Spleen (tissue), 11 donors: Measurements from ENCODE around the gene KRTDAP. TPM values are rescaled to one million over a fixed set of nuclear protein-coding genes. Genes with fewer than 3 reads are reported as not detected.

ENCODE experiments used
- DNase-seq: peaks from one replicate; pipeline ENCODE4 v3.0.0-alpha.2; 2020
- H3K27ac ChIP-seq, 8 donors: fragments of 200-600 bp; sonication (generic) in 7 of 8; 1 replicate in 4 of 8; 2 replicates in 4 of 8; pipeline versions ENCODE4 v1.5.0 to v1.8.0; 2016 to 2021; ENCODE audit warnings: inconsistent platforms in 4 of 8, mild to moderate bottlenecking in 4 of 8, moderate library complexity in 1 of 8
- H3K27me3 ChIP-seq, 7 donors: fragments of 200-600 bp; sonication (generic) in 6 of 7; replicated peaks in 1 of 7; 1 replicate in 4 of 7; 2 replicates in 3 of 7; pipeline versions ENCODE4 v1.5.0 to v1.8.0; 2016 to 2021; ENCODE audit warnings: inconsistent platforms in 3 of 7, mild to moderate bottlenecking in 1 of 7
- H3K36me3 ChIP-seq, 6 donors: fragments of 200-600 bp; sonication (generic) in 5 of 6; 1 replicate in 4 of 6; 2 replicates in 2 of 6; pipeline versions ENCODE4 v1.5.0 to v1.8.0; 2016 to 2021; ENCODE audit warnings: inconsistent platforms in 2 of 6
- H3K4me1 ChIP-seq, 6 donors: fragments of 200-600 bp; sonication (generic) in 5 of 6; 1 replicate in 3 of 6; 2 replicates in 3 of 6; pipeline versions ENCODE4 v1.5.0 to v1.8.0; 2016 to 2021; ENCODE audit warnings: inconsistent platforms in 3 of 6
- H3K4me3 ChIP-seq, 8 donors: fragments of 200-600 bp; sonication (generic) in 7 of 8; 1 replicate in 4 of 8; 2 replicates in 4 of 8; pipeline versions ENCODE4 v1.5.0 to v1.8.0; 2016 to 2021; ENCODE audit warnings: inconsistent platforms in 4 of 8, mild to moderate bottlenecking in 4 of 8, moderate library complexity in 2 of 8
- H3K9me3 ChIP-seq, 8 donors: fragments of 200-600 bp; sonication (generic) in 7 of 8; 1 replicate in 4 of 8; 2 replicates in 4 of 8; pipeline versions ENCODE4 v1.5.0 to v1.8.0; 2016 to 2021; ENCODE audit warnings: inconsistent platforms in 4 of 8
- CTCF ChIP-seq, 11 experiments: fragments of 200-600 bp in 7 of 11; fragments of 450-650 bp in 4 of 11; sonication (generic) in 4 of 11; IDR thresholded peaks in 8 of 11; conservative IDR thresholded peaks in 3 of 11; 1 replicate in 7 of 11; 2 replicates in 4 of 11; pipeline versions ENCODE4 v1.4.0 to v1.8.0; 2016 to 2021; ENCODE audit warnings: antibody characterized with exemption in 11 of 11, inconsistent platforms in 4 of 11, mild to moderate bottlenecking in 1 of 11
- POLR2A ChIP-seq, 3 donors: fragments of 450-650 bp; IDR thresholded peaks; one replicate each; pipeline ENCODE4 v1.5.1; 2017; ENCODE audit warnings: antibody characterized with exemption in 3 of 3, mild to moderate bottlenecking in 1 of 3
- POLR2AphosphoS5 ChIP-seq, 3 donors: sonication (generic); formaldehyde crosslinking; IDR thresholded peaks; one replicate each; pipeline ENCODE4 v1.5.1; 2017; ENCODE audit warnings: antibody characterized with exemption in 3 of 3
- WGBS, 5 donors: extraction: QIAGEN DNeasy Blood & Tissue Kit in 3 of 5; methylation state at CpG; one replicate each; pipeline versions ENCODE4 v1.1.5 to v1.1.7; 2013 to 2018; 5-methylcytosine and 5-hydroxymethylcytosine counted together
- intact Hi-C: fragments of 100-400 bp; cut with DNase I; formaldehyde crosslinking; loops from one replicate; pipeline ENCODE4 v1.15.0; 2023; ENCODE audit warnings: low total_unique reads
- polyA plus RNA-seq, 3 donors: library from polyadenylated mRNA; stranded (reverse); fragments of 200-250 nt; gene quantifications; one replicate each; pipeline ENCODE4 v1.2.1, GENCODE V29; 2013
- total RNA-seq, 7 donors: library from RNA; depleted of rRNA in 3 of 7; stranded (reverse); fragments of >200 nt in 3 of 7; fragmentation: NEBNext Ultra II Directional in 4 of 7; extraction: Animal tissue kit (Norgen Biotek cat#: 25700) in 4 of 7; gene quantifications; one replicate each; pipeline versions ENCODE4 v1.1.0 to v1.2.1, GENCODE V29; 2016 to 2021
- donor health status: healthy with polysubstance abuse.
- donor health status: DM: no; HTN: no; CAD: no; lungs with moderate emphysema.
- donor health status: DM: no; HTN: no; CAD: no.
- donor health status: Bipolar disorder and iron deficiency.
- donor health status: healthy.
- donor health status: DM: no; HTN: no; CAD: no.
- donor health status: DM: yes; HTN: yes; CAD: no.

The KRTDAP gene
- total and polyA plus RNA-seq, 10 donors: 3.1 TPM; not detected in 9

GRCh38 chr19:35457173-35457572 lies 33.1 kb downstream of the KRTDAP start:
- Histone ChIP-seq H3K4me3 (no peak overlapping the region), H3K4me1 (peaks cover 36 to 76% (median 62%) of the 10 kb centered on the region in 6 donors), H3K27ac (peak overlapping the region in 3 of 8 donors; percentile 1 to 83 (median 26)), H3K9me3 (no peaks in the 10 kb centered on the region), H3K36me3 (no peaks in the 10 kb centered on the region), H3K27me3 (peaks cover 0 to 6% (median 0%) of the 10 kb centered on the region in 7 donors)
- TF ChIP-seq CTCF (IDR thresholded peaks at IDR 0.05 in 8 of 11, conservative IDR thresholded peaks at IDR 0.05 in 3 of 11) (no peak), POLR2A (IDR thresholded peaks at IDR 0.05) (no peak), POLR2AphosphoS5 (IDR thresholded peaks at IDR 0.05) (no peak)
- intact Hi-C loops: no loop called here
- DNase-seq: no peak
- whole genome bisulfite sequencing, 5 donors: 75 to 88% (median 84%) methylated on average over 5 of the region's 5 CpGs

- no peak for TF ChIP-seq POLR2A (IDR thresholded peaks at IDR 0.05)
- H3K4me1 ChIP-seq: peaks cover 27 to 76% (median 59%) of the 10 kb centered on the region in 6 donors
- intact Hi-C loops: no loop called here
Measured at GRCh38 chr19:35455616-35456201, 34.6 kb downstream of the KRTDAP start.

GRCh38 chr19:35454663-35455062 lies 35.6 kb downstream of the KRTDAP start:
- Histone ChIP-seq H3K4me1 (peaks cover 17 to 76% (median 55%) of the 10 kb centered on the region in 6 donors), H3K4me3 (no peak overlapping the region)
- no peak for DNase-seq

More at GRCh38 chr19:35455616-35456201, 34.6 kb downstream of the KRTDAP start:
- H3K36me3 ChIP-seq: peaks cover 0 to 3% (median 0%) of the 10 kb centered on the region in 6 donors
- H3K27ac ChIP-seq: peak overlapping the region in 1 of 8 donors; percentile 31
- no peak overlapping the region for H3K4me3 ChIP-seq
- H3K27me3 ChIP-seq: peaks cover 0 to 9% (median 0%) of the 10 kb centered on the region in 7 donors
- no peaks in the 10 kb centered on the region for H3K9me3 ChIP-seq
- WGBS, 5 donors: 58 to 85% (median 64%) methylated on average over 2 to 3 of the region's 3 CpGs
- DNase-seq: no peak

GRCh38 chr19:35451338-35452096 lies 38.7 kb downstream of the KRTDAP start:
- 48 to 61% (median 59%) methylated on average over 7 of the region's 7 CpGs for WGBS, 5 donors

More at GRCh38 chr19:35454663-35455062, 35.6 kb downstream of the KRTDAP start:
- Histone ChIP-seq H3K9me3 (no peaks in the 10 kb centered on the region), H3K27me3 (peaks cover 0 to 20% (median 1%) of the 10 kb centered on the region in 7 donors), H3K27ac (no peak overlapping the region), H3K36me3 (peaks cover 0 to 13% (median 0%) of the 10 kb centered on the region in 6 donors)
- intact Hi-C loops: no loop called here
- no peak for TF ChIP-seq POLR2A (IDR thresholded peaks at IDR 0.05)
- 92 to 98% (median 96%) methylated on average over 2 of the region's 2 CpGs for WGBS, 5 donors

More at GRCh38 chr19:35451338-35452096, 38.7 kb downstream of the KRTDAP start:
- no peak for DNase-seq
- intact Hi-C loops: no loop called here
- peaks cover 0 to 40% (median 4%) of the 10 kb centered on the region in 7 donors for H3K27me3 ChIP-seq
- H3K4me3 ChIP-seq: peak overlapping the region in 1 of 8 donors; percentile 5
- peak overlapping the region in 2 of 8 donors; percentile 8 to 13 for H3K27ac ChIP-seq
- no peaks in the 10 kb centered on the region for H3K9me3 ChIP-seq
- H3K4me1 ChIP-seq: peaks cover 21 to 76% (median 55%) of the 10 kb centered on the region in 6 donors
- TF ChIP-seq POLR2A (IDR thresholded peaks at IDR 0.05) (no peak), CTCF (IDR thresholded peaks at IDR 0.05 in 8 of 11, conservative IDR thresholded peaks at IDR 0.05 in 3 of 11) (no peak), POLR2AphosphoS5 (IDR thresholded peaks at IDR 0.05) (no peak)
- H3K36me3 ChIP-seq: peaks cover 0 to 13% (median 0%) of the 10 kb centered on the region in 6 donors
